Lower leg skin (tissue), 4 donors: ENCODE results near the gene TRIM17. TPM values are rescaled to one million over a fixed set of nuclear protein-coding genes. Genes with fewer than 3 reads are reported as not detected.

Experiments
- DNase-seq, 2 donors: peaks; one replicate each; pipeline ENCODE4 v3.0.0-alpha.2; 2019; ENCODE audit warnings: low spot score in 2 of 2
- H3K4me3 ChIP-seq: fragments of 200-600 bp; sonication (generic); 2 replicates; pipeline ENCODE4 v1.5.1; 2017; ENCODE audit warnings: mild to moderate bottlenecking, low read depth; ENCODE audit not compliant: poor library complexity, severe bottlenecking
- CTCF ChIP-seq, 3 donors: fragments of 450-650 bp; IDR thresholded peaks; one replicate each; pipeline ENCODE4 v1.5.1; 2016; ENCODE audit warnings: antibody characterized with exemption in 3 of 3, mild to moderate bottlenecking in 3 of 3, moderate library complexity in 2 of 3
- POLR2A ChIP-seq, 2 donors: fragments of 450-650 bp; IDR thresholded peaks; one replicate each; pipeline ENCODE4 v1.6.1; 2016 to 2017; ENCODE audit warnings: antibody characterized with exemption in 2 of 2, mild to moderate bottlenecking in 1 of 2, moderate library complexity in 1 of 2
- WGBS, 2 donors: methylation state at CpG; one replicate each; pipeline ENCODE4 v1.1.5; 2018; 5-methylcytosine and 5-hydroxymethylcytosine counted together
- intact Hi-C: fragments of 100-400 bp; cut with DNase I; formaldehyde crosslinking; loops from one replicate; pipeline ENCODE4 v1.15.0; 2023; ENCODE audit warnings: low total_unique reads
- total RNA-seq, 4 donors: library from RNA; depleted of rRNA; stranded (reverse); fragments of >200 nt; gene quantifications; one replicate each; pipeline ENCODE4 v1.1.0, GENCODE V29; 2016

The TRIM17 gene
- total RNA-seq, 4 donors from 2014 or later: 0.97 to 4.2 (median 1.8) TPM

GRCh38 chr1:228413241-228414010 is 3.2 kb downstream of the TRIM17 start:
- intact Hi-C loops: no loop called here
- DNase-seq: no peak
- WGBS, 2 donors: 92 to 94% methylated on average over 10 of the region's 10 CpGs
- H3K4me3 ChIP-seq: no peak overlapping the region
- no peak for TF ChIP-seq CTCF (IDR thresholded peaks at IDR 0.05)

GRCh38 chr1:228411548-228412430 is 4.9 kb downstream of the TRIM17 start:
- TF ChIP-seq CTCF (IDR thresholded peaks at IDR 0.05) (no peak), POLR2A (IDR thresholded peaks at IDR 0.05) (no peak)
- 89 to 93% methylated on average over 9 of the region's 9 CpGs for WGBS, 2 donors
- intact Hi-C loops: no loop called here
- DNase-seq: no peak
- H3K4me3 ChIP-seq: no peak overlapping the region

DNA sequence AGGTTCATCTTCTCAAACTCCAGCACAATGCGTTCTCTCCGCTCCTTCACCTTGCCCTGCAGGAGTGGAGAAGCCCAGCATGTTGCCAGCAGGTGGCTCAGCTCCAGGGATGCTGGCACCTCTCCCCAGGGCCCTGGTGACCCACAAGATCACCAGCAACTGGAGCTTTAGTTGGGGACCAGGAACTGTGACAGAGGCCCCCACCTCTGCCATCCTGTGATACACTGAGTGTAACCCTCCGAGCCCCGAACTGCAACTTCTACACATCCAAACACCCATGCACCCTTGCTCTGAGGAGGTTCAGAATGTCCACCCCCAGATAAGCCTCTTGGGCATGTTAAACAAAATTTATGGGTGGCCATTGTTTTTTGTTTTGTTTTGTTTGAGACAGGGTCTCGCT is 5.5 kb downstream of the TRIM17 start:
- intact Hi-C loops: no loop called here
- H3K4me3 ChIP-seq: no peak overlapping the region
- no peak for DNase-seq
- TF ChIP-seq CTCF (IDR thresholded peaks at IDR 0.05): no peak
- no peak for TF ChIP-seq POLR2A (IDR thresholded peaks at IDR 0.05)
- 88 to 92% methylated on average over 5 of the region's 5 CpGs for WGBS, 2 donors

GRCh38 chr1:228410671-228411070 is 6.0 kb downstream of the TRIM17 start:
- no peak overlapping the region for H3K4me3 ChIP-seq
- intact Hi-C loops: no loop called here
- DNase-seq: no peak
- TF ChIP-seq POLR2A (IDR thresholded peaks at IDR 0.05) (no peak), CTCF (IDR thresholded peaks at IDR 0.05) (no peak)
- 86 to 88% methylated on average over 11 of the region's 11 CpGs for WGBS, 2 donors

GRCh38 chr1:228410015-228410414 is 6.6 kb downstream of the TRIM17 start:
- 70 to 81% methylated on average over 8 of the region's 8 CpGs for WGBS, 2 donors
- TF ChIP-seq POLR2A (IDR thresholded peaks at IDR 0.05) (no peak), CTCF (IDR thresholded peaks at IDR 0.05) (no peak)
- peak in 1 of 2 donors; percentile 82 for DNase-seq
- H3K4me3 ChIP-seq: no peak overlapping the region
- intact Hi-C loops: no loop called here
